HUES64 (cell line): ENCODE measurements around the gene DNAJC7.

Experiments
- H3K27ac ChIP-seq: 2 replicates; pipeline ENCODE4 v1.7.0; 2013; ENCODE audit warnings: low read depth, low read length, inconsistent platforms
- H3K27me3 ChIP-seq: 2 replicates; pipeline ENCODE4 v1.6.1; 2013; ENCODE audit warnings: mild to moderate bottlenecking, low read length; ENCODE audit not compliant: insufficient read depth
- H3K36me3 ChIP-seq: 2 replicates; pipeline ENCODE4 v1.6.1; 2013; ENCODE audit warnings: mild to moderate bottlenecking, low read length; ENCODE audit not compliant: insufficient read depth
- H3K4me1 ChIP-seq: 2 replicates; pipeline ENCODE4 v1.6.1; 2013; ENCODE audit warnings: mild to moderate bottlenecking, low read length, moderate library complexity; ENCODE audit not compliant: insufficient read depth
- H3K4me3 ChIP-seq: 2 replicates; pipeline ENCODE4 v1.5.1; 2013; ENCODE audit warnings: mild to moderate bottlenecking, low read length, moderate library complexity
- H3K9ac ChIP-seq: 2 replicates; pipeline ENCODE4 v1.6.1; 2013; ENCODE audit warnings: mild to moderate bottlenecking, low read depth, low read length
- H3K9me3 ChIP-seq: 2 replicates; pipeline ENCODE4 v1.6.1; 2013; ENCODE audit warnings: low read depth, low read length; ENCODE audit not compliant: insufficient read depth
- WGBS: fragments of 150-250, 120-280 bp; methylation state at CpG from one replicate; pipeline ENCODE4 v1.1.7; 2013; ENCODE audit warnings: missing lambda C conversion rate; 5-methylcytosine and 5-hydroxymethylcytosine counted together

Gene DNAJC7

GRCh38 chr17:41965694-41966462, 51.4 kb downstream of the DNAJC7 start:
- no peaks in the 10 kb centered on the region for H3K9me3 ChIP-seq
- peaks cover 15% of the 10 kb centered on the region for H3K36me3 ChIP-seq
- WGBS: 8% methylated on average over 18 of the region's 18 CpGs
- H3K9ac ChIP-seq: peak overlapping the region; percentile 90
- H3K4me3 ChIP-seq: peak overlapping the region; percentile 82
- peaks cover 6% of the 10 kb centered on the region; the same call in 1 of the 2 replicates for H3K4me1 ChIP-seq
- H3K27ac ChIP-seq: peak overlapping the region; percentile 54; the same call in 1 of the 2 replicates
- H3K27me3 ChIP-seq: no peaks in the 10 kb centered on the region

DNA sequence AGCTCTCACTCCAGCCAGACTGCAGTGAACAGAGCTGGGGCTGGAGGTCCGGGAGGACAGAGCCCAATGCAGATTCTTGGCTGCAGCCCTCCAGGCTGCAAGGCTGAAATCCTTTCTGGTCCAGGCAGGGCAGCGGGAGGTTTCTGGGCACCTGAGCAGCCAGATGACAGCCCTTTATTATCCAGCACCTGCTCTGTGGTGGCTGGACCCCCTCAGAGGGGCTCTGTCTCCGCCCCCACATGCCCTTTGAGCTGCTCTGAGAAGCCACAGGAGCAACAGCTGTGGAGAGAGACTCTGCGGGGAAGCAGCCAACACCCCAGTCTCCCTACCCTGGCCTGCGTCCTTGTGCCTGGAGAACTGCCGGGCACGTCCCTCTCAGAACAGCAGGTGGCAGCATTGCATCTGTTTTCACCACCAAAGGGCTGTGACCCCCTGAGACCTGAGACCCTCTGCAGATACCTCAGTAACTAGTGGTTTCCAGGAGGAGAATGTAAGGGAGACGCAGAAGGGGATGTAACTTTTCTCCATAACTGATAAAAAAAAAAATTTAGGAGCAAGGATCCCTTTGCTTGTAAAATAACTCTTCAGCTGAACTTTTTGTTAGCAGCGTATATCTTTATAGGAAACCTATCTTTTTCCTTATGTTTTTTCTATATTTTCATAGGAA, 54.3 kb downstream of the DNAJC7 start:
- Histone ChIP-seq H3K4me1 (peaks cover 16% of the 10 kb centered on the region), H3K9ac (no peak overlapping the region), H3K27ac (no peak overlapping the region; the same call in 1 of the 2 replicates), H3K36me3 (no peaks in the 10 kb centered on the region), H3K4me3 (no peak overlapping the region), H3K9me3 (no peaks in the 10 kb centered on the region), H3K27me3 (no peaks in the 10 kb centered on the region)
- WGBS: 30% methylated on average over 8 of the region's 9 CpGs

- H3K27ac ChIP-seq: no peak overlapping the region
- no peaks in the 10 kb centered on the region for H3K9me3 ChIP-seq
- no peak overlapping the region for H3K4me3 ChIP-seq
- H3K4me1 ChIP-seq: peaks cover 23% of the 10 kb centered on the region
- no peak overlapping the region for H3K9ac ChIP-seq
- no peaks in the 10 kb centered on the region for H3K36me3 ChIP-seq
- H3K27me3 ChIP-seq: no peaks in the 10 kb centered on the region
- WGBS: 90% methylated on average over 5 of the region's 5 CpGs
Measured at GRCh38 chr17:41962111-41962510, 55.1 kb downstream of the DNAJC7 start.

GRCh38 chr17:41959336-41960095, 57.7 kb downstream of the DNAJC7 start:
- 45% methylated on average over 17 of the region's 17 CpGs for WGBS
- Histone ChIP-seq H3K36me3 (no peaks in the 10 kb centered on the region), H3K4me1 (peaks cover 19% of the 10 kb centered on the region; the same call in 1 of the 2 replicates), H3K27ac (no peak overlapping the region; the same call in 1 of the 2 replicates), H3K4me3 (no peak overlapping the region), H3K9ac (peak overlapping the region; percentile 11; the same call in 1 of the 2 replicates), H3K9me3 (no peaks in the 10 kb centered on the region), H3K27me3 (no peaks in the 10 kb centered on the region)

DNA sequence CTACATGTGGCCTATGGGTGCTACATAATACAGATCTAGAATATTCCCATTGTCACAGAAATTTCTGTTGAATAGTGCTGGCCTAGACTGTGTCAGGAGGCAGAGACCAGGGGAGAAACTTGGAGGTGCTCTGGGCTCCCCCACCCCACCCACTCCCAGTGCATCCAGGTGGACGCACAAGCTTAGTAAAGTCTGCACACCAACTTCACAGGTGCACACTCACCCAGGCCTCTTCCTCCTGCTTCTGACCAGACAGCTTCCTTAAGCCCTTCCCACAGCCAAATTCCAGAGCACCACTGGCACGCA, 58.3 kb downstream of the DNAJC7 start:
- peaks cover 19% of the 10 kb centered on the region; the same call in 1 of the 2 replicates for H3K4me1 ChIP-seq
- no peaks in the 10 kb centered on the region for H3K36me3 ChIP-seq
- 54% methylated on average over 2 of the region's 2 CpGs for WGBS

GRCh38 chr17:41957869-41958439, 59.3 kb downstream of the DNAJC7 start:
- Histone ChIP-seq H3K9ac (no peak overlapping the region), H3K4me3 (no peak overlapping the region), H3K4me1 (peaks cover 19% of the 10 kb centered on the region; the same call in 1 of the 2 replicates), H3K36me3 (no peaks in the 10 kb centered on the region), H3K27me3 (no peaks in the 10 kb centered on the region), H3K9me3 (no peaks in the 10 kb centered on the region), H3K27ac (no peak overlapping the region; the same call in 1 of the 2 replicates)
- 90% methylated on average over 6 of the region's 6 CpGs for WGBS

More for the DNA sequence above, 58.3 kb downstream of the DNAJC7 start:
- Histone ChIP-seq H3K4me3 (no peak overlapping the region), H3K9ac (peak overlapping the region; percentile 11; the same call in 1 of the 2 replicates), H3K27ac (no peak overlapping the region), H3K9me3 (no peaks in the 10 kb centered on the region), H3K27me3 (no peaks in the 10 kb centered on the region)

DNA sequence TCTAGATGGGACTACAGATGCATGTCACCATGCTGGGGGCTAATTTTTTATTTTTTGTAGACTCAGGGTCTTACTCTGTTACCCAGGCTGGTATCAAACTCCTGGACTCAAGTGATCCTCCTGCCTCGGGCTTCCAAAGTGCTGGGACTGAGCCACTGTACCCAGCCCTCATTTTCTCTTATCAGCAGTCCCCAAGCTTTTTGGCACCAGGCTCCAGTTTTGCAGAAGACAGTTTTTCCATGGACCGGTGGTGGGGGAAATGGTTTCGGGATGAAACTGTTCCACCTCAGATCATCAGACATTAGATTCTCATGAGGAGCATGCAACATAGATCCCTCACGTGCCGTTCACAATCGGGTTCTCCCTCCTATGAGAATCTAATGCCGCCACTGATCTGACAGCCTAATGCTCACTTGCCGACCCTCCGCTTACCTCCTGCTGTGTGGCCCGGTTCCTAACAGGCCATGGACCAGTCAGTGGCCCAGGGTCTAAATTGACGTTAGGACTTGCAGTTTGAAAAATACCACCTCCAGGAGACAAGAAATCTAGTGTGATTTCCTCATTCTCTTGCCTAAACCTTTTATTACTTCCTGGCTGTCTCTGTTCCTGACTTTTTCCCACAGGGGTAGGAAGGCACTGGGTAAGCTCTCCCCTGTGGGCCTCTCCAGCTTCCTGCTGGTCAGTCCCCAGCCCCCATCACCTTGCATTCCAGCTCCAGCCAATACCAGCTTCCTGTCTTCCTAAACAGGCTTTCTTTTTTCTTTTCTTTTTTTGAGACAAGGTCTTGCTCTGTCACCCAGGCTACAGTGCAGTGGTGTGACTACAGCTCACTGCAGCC, 60.0 kb downstream of the DNAJC7 start:
- no peaks in the 10 kb centered on the region for H3K27me3 ChIP-seq
- 58% methylated on average over 11 of the region's 11 CpGs for WGBS
- no peak overlapping the region; the same call in 1 of the 2 replicates for H3K27ac ChIP-seq
- H3K4me3 ChIP-seq: peak overlapping the region; percentile 8; the same call in 1 of the 2 replicates
- H3K9ac ChIP-seq: no peak overlapping the region
- H3K9me3 ChIP-seq: no peaks in the 10 kb centered on the region
- no peaks in the 10 kb centered on the region for H3K36me3 ChIP-seq
- H3K4me1 ChIP-seq: peaks cover 19% of the 10 kb centered on the region; the same call in 1 of the 2 replicates

DNA sequence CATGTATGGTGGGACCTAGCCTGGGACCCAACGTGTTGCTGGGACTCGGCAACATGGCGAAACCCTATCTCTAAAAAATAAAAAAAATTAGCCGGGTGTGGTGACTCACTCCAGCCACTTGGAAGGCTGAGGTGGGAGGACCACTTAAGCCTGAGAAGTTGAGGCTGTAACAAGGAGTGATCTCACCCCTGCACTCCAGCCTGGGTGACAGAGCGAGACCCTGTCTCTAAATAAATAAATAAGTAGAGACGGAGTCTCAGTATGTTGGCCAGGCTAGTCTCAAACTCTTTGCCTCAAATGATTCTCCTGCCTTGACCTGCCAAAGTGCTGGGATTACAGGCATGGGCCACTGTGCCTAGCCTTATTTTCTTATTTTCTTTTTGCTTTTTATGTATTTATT, 60.7 kb downstream of the DNAJC7 start:
- H3K27me3 ChIP-seq: no peaks in the 10 kb centered on the region
- no peaks in the 10 kb centered on the region for H3K9me3 ChIP-seq
- no peak overlapping the region for H3K9ac ChIP-seq
- no peak overlapping the region for H3K4me3 ChIP-seq
- no peaks in the 10 kb centered on the region for H3K36me3 ChIP-seq
- H3K27ac ChIP-seq: no peak overlapping the region
- peaks cover 19% of the 10 kb centered on the region; the same call in 1 of the 2 replicates for H3K4me1 ChIP-seq
- 100% methylated on average over 6 of the region's 6 CpGs for WGBS

DNA sequence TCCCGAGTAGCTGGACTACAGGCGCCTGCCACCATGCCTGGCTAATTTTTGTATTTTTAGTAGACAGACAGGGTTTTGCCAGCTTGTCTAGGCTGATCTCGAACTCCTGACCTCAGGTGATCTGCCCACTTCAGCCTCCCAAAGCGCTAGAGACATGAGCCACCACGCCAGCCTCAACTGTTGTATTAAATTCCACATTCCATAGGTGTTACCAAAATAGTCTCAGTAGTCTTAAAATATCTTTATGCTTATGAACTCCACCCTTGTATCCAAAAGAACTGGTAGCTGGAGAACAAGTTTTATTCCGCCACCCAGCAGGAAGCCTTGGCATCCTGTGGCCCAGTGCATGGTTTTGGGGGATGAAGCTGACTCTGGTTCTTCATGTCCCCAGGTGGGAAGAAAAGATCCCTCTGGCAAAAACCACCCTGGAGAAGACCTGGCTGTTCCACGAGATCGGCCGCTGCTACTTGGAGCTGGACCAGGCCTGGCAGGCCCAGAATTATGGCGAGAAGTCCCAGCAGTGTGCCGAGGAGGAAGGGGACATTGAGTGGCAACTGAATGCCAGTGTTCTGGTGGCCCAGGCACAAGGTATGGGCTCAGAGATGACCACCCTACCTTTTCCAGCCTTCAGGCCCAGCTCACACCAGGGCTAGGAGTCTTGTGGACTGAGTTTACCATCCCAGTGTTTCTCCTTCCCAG, 68.3 kb downstream of the DNAJC7 start:
- H3K27me3 ChIP-seq: no peaks in the 10 kb centered on the region
- H3K9me3 ChIP-seq: no peaks in the 10 kb centered on the region
- no peaks in the 10 kb centered on the region for H3K36me3 ChIP-seq
- 86% methylated on average over 11 of the region's 11 CpGs for WGBS
- no peak overlapping the region for H3K27ac ChIP-seq
- H3K9ac ChIP-seq: no peak overlapping the region
- H3K4me3 ChIP-seq: no peak overlapping the region
- H3K4me1 ChIP-seq: no peaks in the 10 kb centered on the region

DNA sequence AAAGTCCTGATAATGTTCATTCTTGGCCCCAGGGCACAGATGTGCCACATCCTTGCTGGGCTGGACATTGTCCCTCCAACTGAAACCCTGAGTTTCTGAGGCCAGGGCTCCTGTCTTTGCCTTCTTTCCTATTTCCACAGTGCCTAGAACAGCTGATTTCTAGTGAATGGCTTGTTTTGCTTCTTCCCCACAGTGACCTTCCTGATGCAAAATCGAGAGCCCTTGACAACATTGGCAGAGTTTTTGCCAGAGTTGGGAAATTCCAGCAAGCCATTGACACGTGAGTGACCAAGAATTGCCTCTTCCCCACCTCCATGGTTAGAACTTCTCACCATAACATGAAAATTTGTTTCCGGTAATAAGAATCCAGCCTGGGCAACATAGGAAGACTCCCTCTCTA, 72.3 kb downstream of the DNAJC7 start:
- no peak overlapping the region for H3K9ac ChIP-seq
- H3K4me1 ChIP-seq: no peaks in the 10 kb centered on the region
- H3K27me3 ChIP-seq: no peaks in the 10 kb centered on the region
- H3K36me3 ChIP-seq: no peaks in the 10 kb centered on the region
- no peak overlapping the region for H3K4me3 ChIP-seq
- no peaks in the 10 kb centered on the region for H3K9me3 ChIP-seq
- 87% methylated on average over 3 of the region's 3 CpGs for WGBS
- H3K27ac ChIP-seq: no peak overlapping the region
